22Rv1 (cell line): ENCODE results near the gene NIBAN1.

Experiments used
- H3K27ac ChIP-seq: fragments of 450-650 bp; 2 replicates; pipeline ENCODE4 v1.5.1; 2017
- ZFX ChIP-seq: fragments of 450-650 bp; IDR thresholded peaks from 2 replicates; pipeline ENCODE4 v1.6.1; 2017; ENCODE audit warnings: antibody characterized with exemption, borderline replicate concordance
- TF ChIP-seq, protein P1 (sequence below): fragments of 450-650 bp; IDR thresholded peaks from 2 replicates; pipeline ENCODE4 v1.5.1; 2017; ENCODE audit warnings: mild to moderate bottlenecking

The NIBAN1 gene, protein sequence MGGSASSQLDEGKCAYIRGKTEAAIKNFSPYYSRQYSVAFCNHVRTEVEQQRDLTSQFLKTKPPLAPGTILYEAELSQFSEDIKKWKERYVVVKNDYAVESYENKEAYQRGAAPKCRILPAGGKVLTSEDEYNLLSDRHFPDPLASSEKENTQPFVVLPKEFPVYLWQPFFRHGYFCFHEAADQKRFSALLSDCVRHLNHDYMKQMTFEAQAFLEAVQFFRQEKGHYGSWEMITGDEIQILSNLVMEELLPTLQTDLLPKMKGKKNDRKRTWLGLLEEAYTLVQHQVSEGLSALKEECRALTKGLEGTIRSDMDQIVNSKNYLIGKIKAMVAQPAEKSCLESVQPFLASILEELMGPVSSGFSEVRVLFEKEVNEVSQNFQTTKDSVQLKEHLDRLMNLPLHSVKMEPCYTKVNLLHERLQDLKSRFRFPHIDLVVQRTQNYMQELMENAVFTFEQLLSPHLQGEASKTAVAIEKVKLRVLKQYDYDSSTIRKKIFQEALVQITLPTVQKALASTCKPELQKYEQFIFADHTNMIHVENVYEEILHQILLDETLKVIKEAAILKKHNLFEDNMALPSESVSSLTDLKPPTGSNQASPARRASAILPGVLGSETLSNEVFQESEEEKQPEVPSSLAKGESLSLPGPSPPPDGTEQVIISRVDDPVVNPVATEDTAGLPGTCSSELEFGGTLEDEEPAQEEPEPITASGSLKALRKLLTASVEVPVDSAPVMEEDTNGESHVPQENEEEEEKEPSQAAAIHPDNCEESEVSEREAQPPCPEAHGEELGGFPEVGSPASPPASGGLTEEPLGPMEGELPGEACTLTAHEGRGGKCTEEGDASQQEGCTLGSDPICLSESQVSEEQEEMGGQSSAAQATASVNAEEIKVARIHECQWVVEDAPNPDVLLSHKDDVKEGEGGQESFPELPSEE

DNA sequence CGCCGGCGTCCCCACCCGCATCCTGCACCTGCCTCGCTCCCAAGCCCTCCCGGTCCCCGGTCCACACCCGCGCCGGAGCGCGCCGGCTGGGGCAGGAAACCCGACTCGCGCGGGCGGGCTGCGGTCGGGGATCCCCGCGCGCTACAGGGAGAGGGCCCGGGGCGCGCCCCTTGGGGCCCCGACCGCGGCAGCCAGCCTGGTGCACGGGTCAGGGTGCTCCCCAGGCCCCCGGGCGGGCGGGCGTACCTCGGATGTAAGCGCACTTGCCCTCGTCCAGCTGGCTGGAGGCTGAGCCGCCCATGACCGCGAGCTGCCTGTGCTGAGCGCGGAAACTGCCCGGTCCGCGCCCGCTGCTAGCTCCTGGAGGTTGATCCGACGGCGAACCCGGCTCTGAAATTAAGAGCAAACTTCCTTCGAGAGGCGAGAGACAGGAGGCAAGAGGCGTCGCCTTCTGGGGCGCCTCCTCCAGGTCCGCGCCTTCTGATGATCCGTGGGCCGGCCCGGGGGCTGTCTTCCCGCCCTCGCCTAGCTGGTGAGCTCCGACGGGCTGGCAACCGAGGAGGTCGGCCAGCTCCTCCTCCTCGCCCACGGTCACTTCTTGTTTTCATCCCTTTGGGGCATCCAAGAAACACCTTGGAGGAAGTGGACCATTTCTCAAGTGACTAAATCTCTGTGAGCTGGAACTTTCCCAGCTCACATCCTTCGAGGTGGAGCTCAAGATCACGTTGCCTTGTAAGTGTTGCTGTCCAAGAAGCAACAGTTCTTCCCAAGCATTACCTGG, at the start of gene NIBAN1:
Gene NIBAN1 (minus strand): TSS at position 453 of the 781 bp plus-strand sequence. CDS start 152 bp downstream, at position 301.
- H3K27ac ChIP-seq, result 0 out of 2 replicates have a peak within 1 kb of the TSS, but pooled peaks have one; percentile 11
- TF ChIP-seq ZFX, result no peak
- TF ChIP-seq, protein P1, sequence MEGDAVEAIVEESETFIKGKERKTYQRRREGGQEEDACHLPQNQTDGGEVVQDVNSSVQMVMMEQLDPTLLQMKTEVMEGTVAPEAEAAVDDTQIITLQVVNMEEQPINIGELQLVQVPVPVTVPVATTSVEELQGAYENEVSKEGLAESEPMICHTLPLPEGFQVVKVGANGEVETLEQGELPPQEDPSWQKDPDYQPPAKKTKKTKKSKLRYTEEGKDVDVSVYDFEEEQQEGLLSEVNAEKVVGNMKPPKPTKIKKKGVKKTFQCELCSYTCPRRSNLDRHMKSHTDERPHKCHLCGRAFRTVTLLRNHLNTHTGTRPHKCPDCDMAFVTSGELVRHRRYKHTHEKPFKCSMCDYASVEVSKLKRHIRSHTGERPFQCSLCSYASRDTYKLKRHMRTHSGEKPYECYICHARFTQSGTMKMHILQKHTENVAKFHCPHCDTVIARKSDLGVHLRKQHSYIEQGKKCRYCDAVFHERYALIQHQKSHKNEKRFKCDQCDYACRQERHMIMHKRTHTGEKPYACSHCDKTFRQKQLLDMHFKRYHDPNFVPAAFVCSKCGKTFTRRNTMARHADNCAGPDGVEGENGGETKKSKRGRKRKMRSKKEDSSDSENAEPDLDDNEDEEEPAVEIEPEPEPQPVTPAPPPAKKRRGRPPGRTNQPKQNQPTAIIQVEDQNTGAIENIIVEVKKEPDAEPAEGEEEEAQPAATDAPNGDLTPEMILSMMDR, result peak; percentile 25

DNA sequence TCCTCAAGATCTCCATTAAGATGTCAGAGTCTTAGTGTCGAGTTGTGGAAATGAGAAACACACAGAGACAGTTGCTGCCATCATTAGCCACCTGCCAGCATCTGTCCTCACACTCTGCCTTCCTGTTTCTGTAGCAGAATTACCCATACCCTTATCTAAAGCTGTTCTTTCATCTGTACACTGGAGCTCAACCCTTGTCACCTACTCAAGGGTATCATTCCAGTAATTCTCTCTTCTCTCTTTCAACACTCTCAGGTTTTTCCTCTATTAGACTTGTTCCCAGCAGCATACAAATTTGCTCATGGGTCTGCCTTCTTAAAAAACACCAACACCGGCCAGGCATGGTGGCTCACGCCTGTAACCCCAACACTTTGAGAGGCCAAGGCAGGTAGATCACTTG, 43.7 kb upstream of the NIBAN1 start:
- no peak for TF ChIP-seq ZFX
- no peak overlapping the region for H3K27ac ChIP-seq

DNA sequence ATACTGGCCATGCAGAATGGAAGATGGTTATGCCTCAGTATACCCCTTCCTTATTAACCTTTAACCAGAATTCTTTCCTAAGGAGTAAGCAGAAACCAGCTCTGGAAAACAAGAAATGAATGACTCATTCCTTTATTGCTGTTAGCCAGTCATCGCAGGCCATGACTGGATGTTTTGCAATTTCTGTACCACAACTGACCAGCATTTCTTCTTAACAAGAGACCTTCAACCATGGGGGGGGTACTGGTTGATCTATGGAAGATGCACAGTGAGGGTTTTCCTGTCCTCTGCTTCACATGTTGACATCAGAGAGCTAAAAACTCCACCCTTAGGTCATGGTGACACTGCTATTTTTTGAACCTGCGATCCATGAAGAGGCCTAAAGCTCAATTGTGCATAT, 43.0 kb upstream of the NIBAN1 start:
- no peak for TF ChIP-seq ZFX
- TF ChIP-seq, protein P1, result no peak
- no peak overlapping the region for H3K27ac ChIP-seq

DNA sequence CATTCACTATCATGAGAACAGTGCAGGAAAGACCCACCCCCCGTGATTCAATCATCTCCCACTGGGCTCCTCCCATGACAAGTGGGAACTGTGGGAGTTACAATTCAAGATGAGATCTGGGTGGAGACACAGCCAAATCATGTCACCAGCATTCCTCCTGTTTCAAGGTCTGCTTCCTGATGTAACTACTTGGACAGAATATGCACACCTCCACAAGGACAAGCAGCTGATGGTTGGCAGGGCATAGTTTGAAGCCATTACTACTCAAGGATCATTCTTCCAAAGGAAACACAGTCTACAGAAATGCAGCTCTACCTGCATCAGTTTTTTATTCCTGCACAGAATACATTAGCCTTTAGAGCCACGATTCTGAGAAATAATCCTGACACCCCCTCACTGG, 42.6 kb upstream of the NIBAN1 start:
- no peak overlapping the region for H3K27ac ChIP-seq
- TF ChIP-seq, protein P1, result no peak
- no peak for TF ChIP-seq ZFX

DNA sequence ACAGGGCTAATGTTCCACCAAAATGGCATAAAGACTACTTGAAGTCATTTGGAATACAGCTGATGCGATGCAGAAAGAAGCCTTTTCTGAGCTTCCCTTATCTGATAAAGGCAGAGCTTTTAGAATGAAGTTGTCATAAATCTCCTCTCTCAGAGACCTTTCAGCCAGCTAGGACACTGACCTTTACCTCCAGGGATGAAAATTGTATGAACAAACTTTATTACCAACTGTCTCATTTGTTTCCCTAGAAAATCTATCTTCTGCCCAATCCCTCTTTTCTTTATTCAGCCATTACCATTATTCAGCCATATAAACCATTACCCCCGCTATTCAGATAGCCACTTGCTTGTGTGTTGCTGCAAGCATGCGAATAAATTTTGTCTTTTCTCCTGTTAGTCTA, 41.3 kb upstream of the NIBAN1 start:
- TF ChIP-seq, protein P1, result no peak
- no peak for TF ChIP-seq ZFX
- H3K27ac ChIP-seq, result no peak overlapping the region

DNA sequence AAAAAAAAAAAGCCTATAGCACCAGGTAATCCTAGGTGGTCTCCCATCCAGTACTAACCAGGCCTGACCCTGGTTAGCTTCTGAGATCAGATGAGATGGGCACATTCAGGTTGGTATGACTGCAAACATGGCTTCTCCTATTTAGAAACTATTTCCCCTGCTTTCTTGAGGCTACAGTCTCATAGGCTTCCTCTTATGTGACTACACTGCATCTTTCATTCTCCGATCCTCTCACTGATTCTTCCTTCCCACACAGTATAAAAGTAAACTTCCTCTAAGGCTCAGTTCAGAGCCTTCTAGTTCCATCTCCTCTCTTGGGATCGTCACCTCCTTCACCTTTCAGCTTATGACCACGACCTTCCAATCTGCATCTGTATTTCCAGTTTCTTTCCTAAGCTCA, 40.6 kb upstream of the NIBAN1 start:
- TF ChIP-seq, protein P1, result no peak
- no peak for TF ChIP-seq ZFX
- H3K27ac ChIP-seq, result no peak overlapping the region

DNA sequence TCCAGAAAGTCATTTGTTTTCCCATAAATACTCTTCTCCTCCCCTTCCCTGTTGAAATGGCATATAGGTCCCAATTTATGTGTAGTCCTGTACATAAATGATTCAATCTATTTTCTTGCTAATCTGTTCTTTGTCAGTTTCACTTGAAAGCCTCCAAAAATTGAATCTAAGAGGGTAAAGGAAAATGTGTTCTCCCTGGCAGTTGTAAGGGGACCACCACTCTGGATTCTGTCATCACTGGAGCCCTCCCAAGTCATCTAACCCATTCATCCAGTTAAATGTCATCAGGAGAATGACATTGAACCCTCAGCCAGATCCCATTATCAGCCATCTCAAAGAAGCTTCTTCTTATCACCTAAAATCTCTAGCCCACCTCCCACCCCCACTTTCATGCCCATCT, 36.1 kb upstream of the NIBAN1 start:
- TF ChIP-seq, protein P1, result no peak
- TF ChIP-seq ZFX, result no peak
- H3K27ac ChIP-seq, result no peak overlapping the region
